Erythroblast (primary cell): ENCODE data around the gene FAM167B.
A peak's percentile ranks its signal among the peaks of the same experiment; 100 is the strongest.
"Not testable (repeated sequence)": the region's sequence is repeated elsewhere in the genome, so short reads cannot be mapped to it uniquely, and the experiment has no call there.

Experiments
- DNase-seq, 2 experiments: peaks; one replicate each; lab custom pipeline; 2025; lab: John Stamatoyannopoulos, UW
- GATA1 ChIP-seq: IDR thresholded peaks from 2 replicates; pipeline ENCODE4 v1.6.1; 2011; ENCODE audit warnings: low read depth, mild to moderate bottlenecking, control low read depth, low read length, moderate library complexity
- POLR2A ChIP-seq: IDR thresholded peaks from 2 replicates; pipeline ENCODE4 v1.6.1; 2011; ENCODE audit warnings: mild to moderate bottlenecking, low read length

FAM167B gene

GRCh38 chr1:32291145-32291707 is 44.2 kb downstream of the FAM167B start:
- TF ChIP-seq POLR2A (no peak), GATA1 (no peak)
- DNase-seq = peak; percentile 22 to 62

- TF ChIP-seq POLR2A = peak; percentile 51
- TF ChIP-seq GATA1 = no peak
- DNase-seq = peak; percentile 99
Measured at GRCh38 chr1:32291708-32292538, 44.9 kb downstream of the FAM167B start, which contains the start of gene HDAC1. HDAC1 (plus strand) TSS chr1:32292083; CDS start chr1:32292170, 87 bp downstream.

GRCh38 chr1:32298211-32298610 is 51.2 kb downstream of the FAM167B start:
- not testable (repeated sequence) for DNase-seq
